Neuron (in vitro differentiated cells): ENCODE data around the gene NOL4L.

Experiments used
- H2AFZ ChIP-seq: one replicate; pipeline ENCODE4 v1.6.1; 2013; ENCODE audit warnings: low read depth, mild to moderate bottlenecking, inconsistent platforms, low read length, moderate library complexity
- H3K27me3 ChIP-seq: one replicate; pipeline ENCODE4 v1.6.1; 2013; ENCODE audit warnings: low read length; ENCODE audit not compliant: insufficient read depth
- H3K36me3 ChIP-seq: one replicate; pipeline ENCODE4 v1.6.1; 2013; ENCODE audit warnings: low read length; ENCODE audit not compliant: insufficient read depth
- H3K4me1 ChIP-seq: one replicate; pipeline ENCODE4 v1.6.1; 2013; ENCODE audit warnings: low read length; ENCODE audit not compliant: insufficient read depth
- H3K4me3 ChIP-seq: 2 replicates; pipeline ENCODE4 v1.5.1; 2013; ENCODE audit warnings: mild to moderate bottlenecking, low read length, moderate library complexity
- H3K9me3 ChIP-seq: one replicate; pipeline ENCODE4 v1.6.1; 2013; ENCODE audit warnings: low read length

Gene NOL4L

DNA sequence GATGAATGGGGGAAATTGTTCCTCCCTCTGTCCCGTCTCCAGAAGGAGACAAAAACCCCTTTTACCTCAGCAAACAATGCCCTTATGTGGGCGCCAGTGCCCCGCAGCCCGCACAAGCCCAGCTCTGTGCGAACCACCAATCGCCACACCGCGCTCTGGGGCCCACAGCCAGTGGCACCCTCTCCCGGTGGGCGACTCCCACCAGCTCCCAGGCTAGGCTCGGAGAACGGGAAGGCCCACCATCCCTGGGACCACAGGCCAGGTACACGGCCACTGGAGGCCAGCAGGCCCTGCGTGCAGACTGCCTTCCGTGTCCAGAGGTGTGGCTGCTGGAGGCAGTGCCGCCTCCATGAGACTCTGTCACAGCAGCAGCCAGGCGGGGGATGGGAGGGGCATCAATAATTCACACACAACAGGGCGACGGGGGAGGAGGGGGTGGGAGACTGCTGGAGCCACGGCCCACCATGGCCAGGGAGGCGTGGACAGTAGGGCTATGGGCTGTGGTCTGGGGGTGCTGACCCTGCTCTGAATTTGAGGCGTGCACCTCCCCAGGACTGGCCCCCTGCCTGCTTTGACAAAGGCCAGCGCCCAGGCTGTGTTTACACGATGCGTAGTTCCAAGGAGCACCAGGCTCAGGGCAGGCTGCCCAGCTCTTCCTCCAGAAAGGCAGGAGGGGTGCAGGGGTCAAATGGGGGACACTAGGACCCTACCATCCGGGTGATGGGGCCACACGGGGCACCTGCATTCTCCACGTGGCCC lies 121.3 kb downstream of the NOL4L start:
- Histone ChIP-seq H3K36me3 (peaks cover 11% of the 10 kb centered on the region), H3K27me3 (no peaks in the 10 kb centered on the region), H3K9me3 (no peaks in the 10 kb centered on the region), H3K4me1 (peaks cover 33% of the 10 kb centered on the region), H3K4me3 (no peak overlapping the region), H2AFZ (no peak overlapping the region)

GRCh38 chr20:32462900-32463641 lies 122.1 kb downstream of the NOL4L start:
- no peak overlapping the region for H2AFZ ChIP-seq
- peaks cover 39% of the 10 kb centered on the region for H3K4me1 ChIP-seq
- no peak overlapping the region for H3K4me3 ChIP-seq
- H3K36me3 ChIP-seq: peaks cover 11% of the 10 kb centered on the region
- no peaks in the 10 kb centered on the region for H3K9me3 ChIP-seq
- no peaks in the 10 kb centered on the region for H3K27me3 ChIP-seq

DNA sequence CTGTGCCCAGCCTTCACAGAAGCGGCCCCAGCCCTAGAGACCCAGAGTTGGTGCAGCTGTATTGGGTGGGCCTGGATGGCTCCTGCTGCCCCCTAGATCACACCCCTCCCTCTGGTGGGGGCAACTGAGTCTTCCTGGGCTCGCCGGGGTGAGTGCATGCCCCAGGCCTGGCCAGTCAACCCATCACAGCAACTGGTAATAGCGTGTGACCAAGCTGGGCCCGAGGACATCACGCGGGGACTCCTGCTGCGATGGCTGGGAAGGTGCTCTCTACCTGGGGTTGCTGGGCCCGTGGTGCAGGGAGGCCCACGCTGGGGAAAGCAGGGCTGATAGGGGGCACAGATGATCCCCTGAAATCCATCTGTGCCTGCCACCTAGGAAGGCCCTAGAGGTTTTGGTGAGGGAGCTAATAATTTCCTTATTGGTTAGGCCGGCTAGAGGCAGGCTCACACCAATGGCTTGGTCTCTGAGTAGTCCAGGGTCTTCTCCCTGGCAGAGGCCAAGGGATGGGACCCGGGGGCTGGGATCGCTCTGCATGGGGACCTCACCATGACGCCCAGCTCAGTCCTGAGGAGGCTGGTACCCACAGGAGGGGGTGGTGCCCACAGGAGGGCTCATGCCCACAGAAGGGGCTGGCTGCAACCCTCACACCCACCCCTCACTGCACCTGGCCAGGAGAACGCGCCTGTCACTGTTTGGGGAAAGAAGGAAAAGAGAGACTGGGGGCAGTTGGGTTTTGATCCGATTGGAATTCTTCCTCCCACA lies 123.1 kb downstream of the NOL4L start:
- Histone ChIP-seq H3K9me3 (no peaks in the 10 kb centered on the region), H3K4me3 (no peak overlapping the region), H3K27me3 (no peaks in the 10 kb centered on the region), H3K4me1 (peaks cover 42% of the 10 kb centered on the region), H3K36me3 (peaks cover 8% of the 10 kb centered on the region), H2AFZ (no peak overlapping the region)

GRCh38 chr20:32460683-32461320 lies 124.3 kb downstream of the NOL4L start:
- Histone ChIP-seq H3K4me3 (no peak overlapping the region), H3K9me3 (no peaks in the 10 kb centered on the region), H3K36me3 (peaks cover 8% of the 10 kb centered on the region), H3K4me1 (peaks cover 44% of the 10 kb centered on the region), H2AFZ (no peak overlapping the region), H3K27me3 (no peaks in the 10 kb centered on the region)

DNA sequence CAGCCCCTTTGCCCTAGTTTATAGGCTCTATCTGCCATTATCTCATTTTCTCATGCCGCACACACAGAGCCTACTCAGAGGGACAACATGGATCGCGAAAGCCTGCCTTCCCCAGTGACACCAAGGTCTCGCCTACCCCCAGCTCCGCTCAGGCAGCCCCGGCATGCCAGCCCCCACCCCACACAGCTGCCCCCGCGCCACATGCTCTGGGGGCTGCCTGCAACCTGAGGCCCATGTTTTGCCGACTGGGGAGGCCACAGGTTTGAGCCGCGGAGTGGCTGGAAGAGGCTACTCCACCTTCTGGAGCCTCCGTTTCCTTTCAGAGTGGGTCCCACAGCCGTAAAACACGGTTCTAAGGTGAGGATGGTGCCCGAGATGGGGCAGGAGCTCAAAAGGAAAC lies 124.9 kb downstream of the NOL4L start:
- Histone ChIP-seq H3K27me3 (no peaks in the 10 kb centered on the region), H3K36me3 (peaks cover 8% of the 10 kb centered on the region), H2AFZ (no peak overlapping the region), H3K4me1 (peaks cover 41% of the 10 kb centered on the region), H3K9me3 (no peaks in the 10 kb centered on the region), H3K4me3 (no peak overlapping the region)

- Histone ChIP-seq H3K4me3 (no peak overlapping the region), H2AFZ (no peak overlapping the region), H3K36me3 (peaks cover 15% of the 10 kb centered on the region), H3K9me3 (no peaks in the 10 kb centered on the region), H3K4me1 (peaks cover 31% of the 10 kb centered on the region), H3K27me3 (no peaks in the 10 kb centered on the region)
Measured at GRCh38 chr20:32458837-32459220, 126.3 kb downstream of the NOL4L start.

- Histone ChIP-seq H3K27me3 (no peaks in the 10 kb centered on the region), H2AFZ (no peak overlapping the region), H3K4me1 (peaks cover 25% of the 10 kb centered on the region), H3K4me3 (peak overlapping the region; percentile 51), H3K36me3 (peaks cover 20% of the 10 kb centered on the region), H3K9me3 (no peaks in the 10 kb centered on the region)
Measured at GRCh38 chr20:32458061-32458836, 126.9 kb downstream of the NOL4L start.

- H2AFZ ChIP-seq: no peak overlapping the region
- H3K4me3 ChIP-seq: peak overlapping the region; percentile 51
- peaks cover 27% of the 10 kb centered on the region for H3K36me3 ChIP-seq
- H3K4me1 ChIP-seq: peaks cover 24% of the 10 kb centered on the region
- no peaks in the 10 kb centered on the region for H3K27me3 ChIP-seq
- H3K9me3 ChIP-seq: no peaks in the 10 kb centered on the region
Measured at GRCh38 chr20:32457479-32457986, 127.6 kb downstream of the NOL4L start.

GRCh38 chr20:32456869-32457478 lies 128.2 kb downstream of the NOL4L start:
- H3K4me3 ChIP-seq: peak overlapping the region; percentile 51
- H3K4me1 ChIP-seq: peaks cover 24% of the 10 kb centered on the region
- no peaks in the 10 kb centered on the region for H3K9me3 ChIP-seq
- H2AFZ ChIP-seq: no peak overlapping the region
- H3K27me3 ChIP-seq: no peaks in the 10 kb centered on the region
- peaks cover 31% of the 10 kb centered on the region for H3K36me3 ChIP-seq

DNA sequence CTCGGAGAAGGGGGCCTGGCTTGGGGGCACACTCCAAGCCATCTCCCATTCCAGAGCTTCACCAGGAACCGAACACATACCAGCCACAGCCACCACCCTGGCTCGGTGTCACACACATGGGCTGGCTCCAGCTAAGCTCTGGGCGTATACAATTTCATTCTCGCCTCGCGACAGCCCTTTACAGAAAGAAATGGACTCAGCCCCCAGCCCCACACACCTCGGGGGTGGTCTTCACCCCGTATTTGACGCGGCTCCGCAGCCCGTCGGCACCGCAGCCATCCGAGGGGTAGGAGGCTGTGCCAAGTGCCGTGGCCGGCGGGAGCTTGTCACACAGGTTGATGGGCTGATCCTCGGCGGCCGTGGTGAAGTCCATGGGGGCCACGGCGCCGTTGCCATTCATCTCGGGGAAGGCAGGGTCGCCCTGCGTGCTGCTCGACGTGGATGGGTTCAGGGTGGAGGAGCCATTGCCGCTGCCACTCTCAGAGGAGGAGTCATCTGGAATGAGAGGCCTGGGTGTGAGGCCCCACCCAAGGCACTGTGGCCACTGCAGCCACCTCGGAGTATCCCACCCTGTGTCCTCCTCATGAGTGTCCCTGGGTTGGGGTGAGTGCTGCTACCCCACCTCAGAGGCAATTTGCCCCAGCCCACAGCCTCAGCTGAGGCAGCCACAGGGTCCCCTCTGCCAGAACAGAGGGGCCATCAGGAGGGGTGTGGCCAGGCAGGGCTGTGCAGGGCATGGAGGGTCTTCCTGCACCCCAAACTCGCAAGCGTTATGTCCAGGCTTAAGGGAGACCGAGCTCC lies 129.0 kb downstream of the NOL4L start:
- Histone ChIP-seq H3K4me3 (peak overlapping the region; percentile 51), H2AFZ (no peak overlapping the region), H3K27me3 (no peaks in the 10 kb centered on the region), H3K9me3 (no peaks in the 10 kb centered on the region), H3K4me1 (peaks cover 24% of the 10 kb centered on the region), H3K36me3 (peaks cover 40% of the 10 kb centered on the region)

DNA sequence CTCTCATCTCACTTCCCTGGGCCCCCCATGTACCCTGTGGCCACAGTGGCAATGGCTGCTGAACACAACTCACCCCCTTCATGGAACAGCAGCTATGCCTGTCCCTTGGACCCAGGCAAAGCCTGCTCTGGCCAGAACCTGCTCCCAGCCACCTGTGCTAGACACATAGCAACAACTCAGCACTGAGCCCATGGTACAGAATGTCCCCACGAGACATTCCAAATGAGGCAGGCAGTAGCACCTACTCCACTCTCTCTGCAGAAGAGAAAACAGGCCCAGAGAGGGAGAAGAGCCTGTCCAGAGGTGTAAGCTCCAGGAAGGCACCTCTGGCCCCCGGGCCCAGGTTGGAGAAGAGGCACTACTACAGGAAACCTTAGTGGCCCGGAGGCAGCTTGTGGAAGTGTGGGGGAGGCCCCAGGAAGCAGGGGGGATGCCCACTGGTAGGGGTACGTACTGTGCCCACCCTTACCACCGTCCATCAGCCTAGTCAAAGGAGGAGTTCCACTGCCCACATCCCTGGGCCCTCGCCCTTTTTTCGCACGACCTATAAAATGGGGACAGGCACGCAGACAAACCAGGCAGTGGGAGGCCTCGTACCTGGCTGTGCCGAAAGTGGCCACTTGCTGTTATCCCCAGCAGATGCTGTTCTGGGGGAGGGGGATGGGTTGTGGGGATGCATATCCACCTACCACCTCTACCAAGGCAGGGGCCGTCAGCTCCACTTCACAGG lies 129.8 kb downstream of the NOL4L start:
- Histone ChIP-seq H3K4me3 (no peak overlapping the region), H3K4me1 (peaks cover 24% of the 10 kb centered on the region), H3K27me3 (no peaks in the 10 kb centered on the region), H3K9me3 (no peaks in the 10 kb centered on the region), H2AFZ (no peak overlapping the region), H3K36me3 (peaks cover 48% of the 10 kb centered on the region)
